ENCODE measurements around the gene HTT. TPM values are rescaled to one million over a fixed set of nuclear protein-coding genes. Genes with fewer than 3 reads are reported as not detected.

HTT gene
- total RNA-seq, 1 experiment from 2014 or later, result 66.8 TPM

GRCh38 chr4:3236326-3236878, 161.9 kb downstream of the HTT start:
- TF ChIP-seq EZH2 (IDR thresholded peaks at IDR 0.05; ENCODE audit: borderline replicate concordance, low read depth, low read length, poor library complexity, severe bottlenecking) (no peak), CTCF (conservative IDR thresholded peaks at IDR 0.05; ENCODE audit: low read depth, low read length) (no peak)
- H3K27me3 ChIP-seq (replicated peaks; ENCODE audit: insufficient read depth, low read depth, low read length, poor library complexity), result no peaks in the 10 kb centered on the region
- intact Hi-C loops (cut with micrococcal nuclease; ENCODE audit: unreplicated experiment), result no loop called here
- ChIA-PET POLR2A (ENCODE audit: low non-redundant PET) (no interaction called here), CTCF (no interaction called here)
- no peak overlapping the region for H3K27ac ChIP-seq (ENCODE audit: low read depth, low read length, poor library complexity, severe bottlenecking)
- no peak for DNase-seq (ENCODE audit: low spot score)
- no peak overlapping the region for H3K4me3 ChIP-seq (ENCODE audit: low read depth, low read length, poor library complexity, severe bottlenecking)
- no peaks in the 10 kb centered on the region for H3K9me3 ChIP-seq (ENCODE audit: low read depth, low read length, poor library complexity, severe bottlenecking)
- no TSS peak for BruUV-seq (replicated peaks)
- no peaks in the 10 kb centered on the region for H3K4me1 ChIP-seq (ENCODE audit: insufficient read depth, low read length, poor library complexity, severe bottlenecking)
- peaks cover 21% of the 10 kb centered on the region for H3K36me3 ChIP-seq (ENCODE audit: insufficient read depth, low read length, poor library complexity, severe bottlenecking)

GRCh38 chr4:3237266-3237665, 162.8 kb downstream of the HTT start:
- no peak for DNase-seq (ENCODE audit: low spot score)
- Histone ChIP-seq H3K4me1 (ENCODE audit: insufficient read depth, low read length, poor library complexity, severe bottlenecking) (no peaks in the 10 kb centered on the region), H3K27me3 (replicated peaks; ENCODE audit: insufficient read depth, low read depth, low read length, poor library complexity) (no peaks in the 10 kb centered on the region), H3K4me3 (ENCODE audit: low read depth, low read length, poor library complexity, severe bottlenecking) (no peak overlapping the region), H3K27ac (ENCODE audit: low read depth, low read length, poor library complexity, severe bottlenecking) (no peak overlapping the region), H3K9me3 (ENCODE audit: low read depth, low read length, poor library complexity, severe bottlenecking) (no peaks in the 10 kb centered on the region), H3K36me3 (ENCODE audit: insufficient read depth, low read length, poor library complexity, severe bottlenecking) (peaks cover 21% of the 10 kb centered on the region)
- ChIA-PET CTCF (no interaction called here), POLR2A (ENCODE audit: low non-redundant PET) (no interaction called here)
- intact Hi-C loops (cut with micrococcal nuclease; ENCODE audit: unreplicated experiment), result no loop called here
- TF ChIP-seq CTCF (conservative IDR thresholded peaks at IDR 0.05; ENCODE audit: low read depth, low read length), result no peak
- no peak for TF ChIP-seq EZH2 (IDR thresholded peaks at IDR 0.05; ENCODE audit: borderline replicate concordance, low read depth, low read length, poor library complexity, severe bottlenecking)
- no TSS peak for BruUV-seq (replicated peaks)

- ChIA-PET CTCF (no interaction called here), POLR2A (ENCODE audit: low non-redundant PET) (no interaction called here)
- H3K4me3 ChIP-seq (ENCODE audit: low read depth, low read length, poor library complexity, severe bottlenecking), result no peak overlapping the region
- H3K36me3 ChIP-seq (ENCODE audit: insufficient read depth, low read length, poor library complexity, severe bottlenecking), result peaks cover 21% of the 10 kb centered on the region
- intact Hi-C loops (cut with micrococcal nuclease; ENCODE audit: unreplicated experiment), result no loop called here
- H3K9me3 ChIP-seq (ENCODE audit: low read depth, low read length, poor library complexity, severe bottlenecking), result no peaks in the 10 kb centered on the region
- DNase-seq (ENCODE audit: low spot score), result no peak
- no peaks in the 10 kb centered on the region for H3K27me3 ChIP-seq (replicated peaks; ENCODE audit: insufficient read depth, low read depth, low read length, poor library complexity)
- TF ChIP-seq EZH2 (IDR thresholded peaks at IDR 0.05; ENCODE audit: borderline replicate concordance, low read depth, low read length, poor library complexity, severe bottlenecking) (no peak), CTCF (conservative IDR thresholded peaks at IDR 0.05; ENCODE audit: low read depth, low read length) (no peak)
- BruUV-seq (replicated peaks), result no TSS peak
- no peak overlapping the region for H3K27ac ChIP-seq (ENCODE audit: low read depth, low read length, poor library complexity, severe bottlenecking)
- H3K4me1 ChIP-seq (ENCODE audit: insufficient read depth, low read length, poor library complexity, severe bottlenecking), result no peaks in the 10 kb centered on the region
Observed at GRCh38 chr4:3237712-3238560, 163.5 kb downstream of the HTT start.
